HEK293 (cell line): Measurements from ENCODE around the gene VSTM4.

Experiments used
- CTCF ChIA-PET: fragments of 350-600 bp; formaldehyde crosslinking; extraction: SDS; loops from one replicate; lab custom pipeline; 2021; ENCODE audit warnings: antibody characterized with exemption; lab: Yijun Ruan, JAX
- POLR2A ChIA-PET: fragments of 300-600 bp; formaldehyde crosslinking; extraction: SDS; loops from one replicate; lab custom pipeline; 2020; ENCODE audit warnings: antibody characterized with exemption, inconsistent platforms; lab: Yijun Ruan, JAX
- H3K27ac ChIP-seq: fragments of 200-500 bp; sonication (Bioruptor generic); 2 replicates; pipeline ENCODE4 v1.5.1; 2014; ENCODE audit warnings: low read depth, low read length, control low read depth, inconsistent platforms; ENCODE audit errors: extremely low read depth
- H3K36me3 ChIP-seq, 2 experiments: fragments of 200-500 bp in 1 of 2; sonication (Bioruptor generic) in 1 of 2; 1 replicate in 1 of 2; 2 replicates in 1 of 2; pipeline ENCODE4 v1.5.1; 2014 to 2017; ENCODE audit warnings: inconsistent platforms in 2 of 2, low read length in 2 of 2; ENCODE audit not compliant: control insufficient read depth in 2 of 2, insufficient read depth in 1 of 2
- H3K4me1 ChIP-seq: fragments of 200-500 bp; sonication (Bioruptor generic); 2 replicates; pipeline ENCODE4 v1.5.1; 2014; ENCODE audit warnings: mild to moderate bottlenecking, low read length, inconsistent platforms; ENCODE audit not compliant: control insufficient read depth, insufficient read depth
- H3K4me3 ChIP-seq: 2 replicates; pipeline ENCODE4 v1.5.1; 2011; ENCODE audit warnings: low read depth, mild to moderate bottlenecking, control low read depth, low read length, moderate library complexity
- H3K9me3 ChIP-seq: fragments of 200-500 bp; sonication (Bioruptor generic); 2 replicates; pipeline ENCODE4 v1.5.1; 2014; ENCODE audit warnings: low read depth, low read length, inconsistent platforms; ENCODE audit not compliant: control insufficient read depth, insufficient read depth
- HOXD13 ChIP-seq: sonication (generic); formaldehyde crosslinking; IDR thresholded peaks from 2 replicates; pipeline ENCODE4 v1.8.0; 2022; ENCODE audit warnings: missing genetic modification reagents, borderline replicate concordance
- KLF16 ChIP-seq: fragments of 450-650 bp; formaldehyde crosslinking; IDR thresholded peaks from 2 replicates; pipeline ENCODE4 v1.5.1; 2017; ENCODE audit warnings: missing biosample characterization, missing genetic modification characterization
- TSHZ1 ChIP-seq: fragments of 450-650 bp; formaldehyde crosslinking; IDR thresholded peaks from 2 replicates; pipeline ENCODE4 v1.5.1; 2016; ENCODE audit warnings: missing biosample characterization, missing genetic modification characterization, borderline replicate concordance
- ZBTB20 ChIP-seq: fragments of 450-650 bp; formaldehyde crosslinking; IDR thresholded peaks from 2 replicates; pipeline ENCODE4 v1.5.1; 2016; ENCODE audit warnings: missing biosample characterization, missing genetic modification characterization
- ZEB2 ChIP-seq: fragments of 450-650 bp; formaldehyde crosslinking; IDR thresholded peaks from 2 replicates; pipeline ENCODE4 v1.5.1; 2016; ENCODE audit warnings: missing biosample characterization, missing genetic modification characterization
- ZFHX2 ChIP-seq: fragments of 450-650 bp; formaldehyde crosslinking; conservative IDR thresholded peaks from 2 replicates; pipeline ENCODE4 v1.5.1; 2016; ENCODE audit warnings: missing biosample characterization, missing genetic modification characterization
- ZFP69B ChIP-seq: fragments of 450-650 bp; formaldehyde crosslinking; IDR thresholded peaks from 2 replicates; pipeline ENCODE4 v1.5.1; 2016; ENCODE audit warnings: missing biosample characterization, missing genetic modification characterization
- ZNF10 ChIP-seq: fragments of 450-650 bp; formaldehyde crosslinking; IDR thresholded peaks from 2 replicates; pipeline ENCODE4 v1.5.1; 2017; ENCODE audit warnings: missing biosample characterization, missing genetic modification characterization
- ZNF112 ChIP-seq: fragments of 450-650 bp; formaldehyde crosslinking; IDR thresholded peaks from 2 replicates; pipeline ENCODE4 v1.5.0; 2017; ENCODE audit warnings: missing biosample characterization, missing genetic modification characterization
- ZNF174 ChIP-seq: fragments of 450-650 bp; formaldehyde crosslinking; IDR thresholded peaks from 2 replicates; pipeline ENCODE4 v1.5.0; 2017; ENCODE audit warnings: missing biosample characterization, mild to moderate bottlenecking, missing genetic modification characterization
- ZNF18 ChIP-seq: fragments of 450-650 bp; formaldehyde crosslinking; IDR thresholded peaks from 2 replicates; pipeline ENCODE4 v1.5.1; 2016; ENCODE audit warnings: missing biosample characterization, missing genetic modification characterization
- ZNF335 ChIP-seq: fragments of 450-650 bp; formaldehyde crosslinking; conservative IDR thresholded peaks from 2 replicates; pipeline ENCODE4 v1.5.1; 2016; ENCODE audit warnings: missing biosample characterization, missing genetic modification characterization
- ZNF366 ChIP-seq: fragments of 450-650 bp; formaldehyde crosslinking; conservative IDR thresholded peaks from 2 replicates; pipeline ENCODE4 v1.5.1; 2016; ENCODE audit warnings: missing biosample characterization, missing genetic modification characterization
- ZNF426 ChIP-seq: fragments of 450-650 bp; formaldehyde crosslinking; IDR thresholded peaks from 2 replicates; pipeline ENCODE4 v1.5.1; 2017; ENCODE audit warnings: missing biosample characterization, missing genetic modification characterization, mild to moderate bottlenecking, inconsistent platforms, moderate library complexity
- ZNF549 ChIP-seq: fragments of 450-650 bp; IDR thresholded peaks from 2 replicates; pipeline ENCODE4 v1.5.1; 2018; ENCODE audit warnings: missing biosample characterization, missing genetic modification characterization, mild to moderate bottlenecking, inconsistent platforms, moderate library complexity
- ZNF596 ChIP-seq: fragments of 450-650 bp; IDR thresholded peaks from 2 replicates; pipeline ENCODE4 v1.5.0; 2018; ENCODE audit warnings: missing biosample characterization, mild to moderate bottlenecking, missing genetic modification characterization, moderate library complexity
- ZNF670 ChIP-seq: fragments of 450-650 bp; formaldehyde crosslinking; IDR thresholded peaks from 2 replicates; pipeline ENCODE4 v1.5.1; 2016; ENCODE audit warnings: missing biosample characterization, missing genetic modification characterization, low read depth
- ZNF707 ChIP-seq: fragments of 450-650 bp; formaldehyde crosslinking; IDR thresholded peaks from 2 replicates; pipeline ENCODE4 v1.5.1; 2016; ENCODE audit warnings: missing biosample characterization, missing genetic modification characterization
- ZSCAN16 ChIP-seq: fragments of 450-650 bp; formaldehyde crosslinking; IDR thresholded peaks from 2 replicates; pipeline ENCODE4 v1.5.1; 2016; ENCODE audit warnings: missing biosample characterization, missing genetic modification characterization
- TF ChIP-seq, protein P1 (sequence below): fragments of 450-650 bp; formaldehyde crosslinking; IDR thresholded peaks from 2 replicates; pipeline ENCODE4 v1.5.1; 2017; ENCODE audit warnings: missing biosample characterization, missing genetic modification characterization
- TF ChIP-seq, protein P2 (sequence below): fragments of 450-650 bp; formaldehyde crosslinking; IDR thresholded peaks from 2 replicates; pipeline ENCODE4 v1.5.1; 2017; ENCODE audit warnings: missing biosample characterization, missing genetic modification characterization
- TF ChIP-seq, protein P3 (sequence below): fragments of 450-650 bp; formaldehyde crosslinking; IDR thresholded peaks from 2 replicates; pipeline ENCODE4 v1.5.1; 2016; ENCODE audit warnings: missing biosample characterization, missing genetic modification characterization
- TF ChIP-seq, protein P4 (sequence below): fragments of 450-650 bp; formaldehyde crosslinking; IDR thresholded peaks from 2 replicates; pipeline ENCODE4 v1.5.1; 2016; ENCODE audit warnings: missing biosample characterization, missing genetic modification characterization, borderline replicate concordance

Gene VSTM4

GRCh38 chr10:49028639-49029038 lies 86.7 kb downstream of the VSTM4 start:
- Histone ChIP-seq H3K27ac (no peak overlapping the region), H3K36me3 (no peaks in the 10 kb centered on the region), H3K4me3 (no peak overlapping the region), H3K9me3 (no peaks in the 10 kb centered on the region), H3K4me1 (no peaks in the 10 kb centered on the region)
- TF ChIP-seq ZNF18 (tag by site-specific recombination) (no peak), HOXD13 (CRISPR knock-in tag) (no peak), ZFP69B (no peak), ZNF670 (tag by site-specific recombination) (no peak), ZNF335 (tag by site-specific recombination) (no peak), ZEB2 (tag by site-specific recombination) (no peak), ZNF366 (no peak), ZBTB20 (tag by site-specific recombination) (no peak), ZNF10 (tag by site-specific recombination) (no peak)
- TF ChIP-seq, protein P1, sequence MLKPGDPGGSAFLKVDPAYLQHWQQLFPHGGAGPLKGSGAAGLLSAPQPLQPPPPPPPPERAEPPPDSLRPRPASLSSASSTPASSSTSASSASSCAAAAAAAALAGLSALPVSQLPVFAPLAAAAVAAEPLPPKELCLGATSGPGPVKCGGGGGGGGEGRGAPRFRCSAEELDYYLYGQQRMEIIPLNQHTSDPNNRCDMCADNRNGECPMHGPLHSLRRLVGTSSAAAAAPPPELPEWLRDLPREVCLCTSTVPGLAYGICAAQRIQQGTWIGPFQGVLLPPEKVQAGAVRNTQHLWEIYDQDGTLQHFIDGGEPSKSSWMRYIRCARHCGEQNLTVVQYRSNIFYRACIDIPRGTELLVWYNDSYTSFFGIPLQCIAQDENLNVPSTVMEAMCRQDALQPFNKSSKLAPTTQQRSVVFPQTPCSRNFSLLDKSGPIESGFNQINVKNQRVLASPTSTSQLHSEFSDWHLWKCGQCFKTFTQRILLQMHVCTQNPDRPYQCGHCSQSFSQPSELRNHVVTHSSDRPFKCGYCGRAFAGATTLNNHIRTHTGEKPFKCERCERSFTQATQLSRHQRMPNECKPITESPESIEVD, result no peak
- TF ChIP-seq, protein P2, sequence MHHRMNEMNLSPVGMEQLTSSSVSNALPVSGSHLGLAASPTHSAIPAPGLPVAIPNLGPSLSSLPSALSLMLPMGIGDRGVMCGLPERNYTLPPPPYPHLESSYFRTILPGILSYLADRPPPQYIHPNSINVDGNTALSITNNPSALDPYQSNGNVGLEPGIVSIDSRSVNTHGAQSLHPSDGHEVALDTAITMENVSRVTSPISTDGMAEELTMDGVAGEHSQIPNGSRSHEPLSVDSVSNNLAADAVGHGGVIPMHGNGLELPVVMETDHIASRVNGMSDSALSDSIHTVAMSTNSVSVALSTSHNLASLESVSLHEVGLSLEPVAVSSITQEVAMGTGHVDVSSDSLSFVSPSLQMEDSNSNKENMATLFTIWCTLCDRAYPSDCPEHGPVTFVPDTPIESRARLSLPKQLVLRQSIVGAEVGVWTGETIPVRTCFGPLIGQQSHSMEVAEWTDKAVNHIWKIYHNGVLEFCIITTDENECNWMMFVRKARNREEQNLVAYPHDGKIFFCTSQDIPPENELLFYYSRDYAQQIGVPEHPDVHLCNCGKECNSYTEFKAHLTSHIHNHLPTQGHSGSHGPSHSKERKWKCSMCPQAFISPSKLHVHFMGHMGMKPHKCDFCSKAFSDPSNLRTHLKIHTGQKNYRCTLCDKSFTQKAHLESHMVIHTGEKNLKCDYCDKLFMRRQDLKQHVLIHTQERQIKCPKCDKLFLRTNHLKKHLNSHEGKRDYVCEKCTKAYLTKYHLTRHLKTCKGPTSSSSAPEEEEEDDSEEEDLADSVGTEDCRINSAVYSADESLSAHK (tag by site-specific recombination), result no peak
- TF ChIP-seq, protein P3, sequence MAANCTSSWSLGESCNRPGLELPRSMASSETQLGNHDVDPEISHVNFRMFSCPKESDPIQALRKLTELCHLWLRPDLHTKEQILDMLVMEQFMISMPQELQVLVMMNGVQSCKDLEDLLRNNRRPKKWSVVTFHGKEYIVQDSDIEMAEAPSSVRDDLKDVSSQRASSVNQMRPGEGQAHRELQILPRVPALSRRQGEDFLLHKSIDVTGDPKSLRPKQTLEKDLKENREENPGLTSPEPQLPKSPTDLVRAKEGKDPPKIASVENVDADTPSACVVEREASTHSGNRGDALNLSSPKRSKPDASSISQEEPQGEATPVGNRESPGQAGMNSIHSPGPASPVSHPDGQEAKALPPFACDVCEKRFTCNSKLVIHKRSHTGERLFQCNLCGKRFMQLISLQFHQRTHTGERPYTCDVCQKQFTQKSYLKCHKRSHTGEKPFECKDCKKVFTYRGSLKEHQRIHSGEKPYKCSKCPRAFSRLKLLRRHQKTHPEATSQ (tag by site-specific recombination), result no peak
- CTCF ChIA-PET, result interaction anchor here (0.6 kb wide), 1 partner anchor 93 kb away, joined by 3 read pairs; no protein-coding TSS in a partner anchor
- POLR2A ChIA-PET, result no interaction called here

DNA sequence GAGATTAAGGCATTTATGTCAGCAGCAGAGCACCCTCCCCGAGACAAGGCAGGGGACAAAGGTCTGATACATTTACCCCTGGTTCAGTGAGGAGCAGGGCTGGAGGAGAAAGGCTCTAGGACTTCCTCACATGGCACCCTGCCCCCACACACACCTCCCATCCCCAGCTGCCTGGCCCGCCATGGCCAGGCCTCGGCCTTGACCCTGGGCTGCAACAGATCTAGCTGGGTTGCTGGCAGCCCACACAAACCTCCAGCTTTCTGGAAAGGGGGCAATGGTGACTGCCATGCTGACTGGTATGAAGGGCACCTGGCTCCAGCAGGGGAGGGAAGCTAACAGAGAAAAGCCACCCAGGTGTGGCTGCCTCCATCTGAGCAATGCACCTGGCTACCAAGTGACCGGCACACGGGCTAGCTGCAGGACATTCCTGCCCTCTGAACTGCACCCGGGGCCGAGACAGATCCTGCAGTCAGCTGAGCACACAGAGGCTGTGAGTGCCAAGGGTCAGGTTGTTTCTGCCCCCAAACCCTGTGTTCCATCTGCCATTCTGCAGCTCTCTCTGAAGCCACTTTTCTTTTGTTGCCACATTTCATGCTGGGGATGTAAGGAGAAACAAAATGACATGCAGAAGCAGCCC lies 89.9 kb downstream of the VSTM4 start:
- ChIA-PET POLR2A (no interaction called here), CTCF (interaction anchor here (0.6 kb wide), 1 partner anchor 43 kb away, joined by 4 read pairs; no protein-coding TSS in a partner anchor)
- no peaks in the 10 kb centered on the region for H3K4me1 ChIP-seq
- H3K27ac ChIP-seq, result no peak overlapping the region
- no peak overlapping the region for H3K4me3 ChIP-seq
- H3K36me3 ChIP-seq, result no peaks in the 10 kb centered on the region
- no peaks in the 10 kb centered on the region for H3K9me3 ChIP-seq
- TF ChIP-seq ZNF174 (tag by site-specific recombination), result no peak
- TF ChIP-seq ZNF596 (tag by site-specific recombination), result no peak
- no peak for TF ChIP-seq KLF16
- no peak for TF ChIP-seq ZSCAN16
- TF ChIP-seq ZFHX2 (tag by site-specific recombination), result no peak
- TF ChIP-seq TSHZ1 (tag by site-specific recombination), result no peak
- no peak for TF ChIP-seq ZNF112
- TF ChIP-seq ZNF426, result no peak
- TF ChIP-seq, protein P4, sequence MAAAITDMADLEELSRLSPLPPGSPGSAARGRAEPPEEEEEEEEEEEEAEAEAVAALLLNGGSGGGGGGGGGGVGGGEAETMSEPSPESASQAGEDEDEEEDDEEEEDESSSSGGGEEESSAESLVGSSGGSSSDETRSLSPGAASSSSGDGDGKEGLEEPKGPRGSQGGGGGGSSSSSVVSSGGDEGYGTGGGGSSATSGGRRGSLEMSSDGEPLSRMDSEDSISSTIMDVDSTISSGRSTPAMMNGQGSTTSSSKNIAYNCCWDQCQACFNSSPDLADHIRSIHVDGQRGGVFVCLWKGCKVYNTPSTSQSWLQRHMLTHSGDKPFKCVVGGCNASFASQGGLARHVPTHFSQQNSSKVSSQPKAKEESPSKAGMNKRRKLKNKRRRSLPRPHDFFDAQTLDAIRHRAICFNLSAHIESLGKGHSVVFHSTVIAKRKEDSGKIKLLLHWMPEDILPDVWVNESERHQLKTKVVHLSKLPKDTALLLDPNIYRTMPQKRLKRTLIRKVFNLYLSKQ, result no peak
- TF ChIP-seq ZNF707 (tag by site-specific recombination), result no peak
- no peak for TF ChIP-seq ZNF549 (tag by site-specific recombination)
